ENCODE measurements around the gene MYO3B.

DNA sequence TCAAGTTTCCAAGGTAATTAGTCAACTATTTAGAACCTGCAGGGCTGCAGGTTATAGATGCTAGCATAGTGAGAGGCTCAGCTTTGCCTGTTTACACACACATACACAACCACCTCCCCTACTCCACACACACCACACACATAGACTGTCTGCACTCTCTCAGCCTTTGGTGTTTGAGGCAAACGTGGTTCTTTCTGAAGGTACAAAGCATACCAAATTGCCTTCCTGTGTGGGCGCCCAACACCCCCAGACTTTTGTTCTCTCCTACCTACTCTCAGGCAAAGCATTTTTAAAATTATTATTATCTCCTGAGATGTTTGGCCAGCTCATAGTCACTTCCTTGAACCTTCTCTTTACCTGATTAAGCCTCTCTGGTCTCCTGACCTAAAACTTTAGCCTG lies 44.9 kb downstream of the MYO3B start:
- TF ChIP-seq FOXP2 (optimal IDR thresholded peaks at IDR 0.05; ENCODE audit: control extremely low read depth, extremely low read length, insufficient read depth) = no peak
- TF ChIP-seq POLR2AphosphoS5 (IDR thresholded peaks at IDR 0.05; ENCODE audit: borderline replicate concordance, low read depth, low read length) = no peak
